GM13976 (cell line): ENCODE data around the gene RRP1.

Source experiments
- DNase-seq: peaks from one replicate; pipeline ENCODE4 v3.0.0; 2012; ENCODE audit warnings: low spot score
- in situ Hi-C: fragments of 300-500 bp; cut with MboI; formaldehyde crosslinking; loops from one replicate; pipeline ENCODE4 v1.12.0; 2022; ENCODE audit warnings: low sequenced_read_pairs, mixed read lengths, inconsistent platforms; ENCODE audit not compliant: unreplicated experiment
- TF ChIP-seq, protein P1 (sequence below): IDR thresholded peaks from 2 replicates; pipeline ENCODE4 v1.5.1; 2012; ENCODE audit warnings: borderline replicate concordance, mild to moderate bottlenecking; ENCODE audit not compliant: insufficient read depth; ENCODE audit errors: extremely low read depth, missing control alignments, control extremely low read depth

The RRP1 gene

DNA sequence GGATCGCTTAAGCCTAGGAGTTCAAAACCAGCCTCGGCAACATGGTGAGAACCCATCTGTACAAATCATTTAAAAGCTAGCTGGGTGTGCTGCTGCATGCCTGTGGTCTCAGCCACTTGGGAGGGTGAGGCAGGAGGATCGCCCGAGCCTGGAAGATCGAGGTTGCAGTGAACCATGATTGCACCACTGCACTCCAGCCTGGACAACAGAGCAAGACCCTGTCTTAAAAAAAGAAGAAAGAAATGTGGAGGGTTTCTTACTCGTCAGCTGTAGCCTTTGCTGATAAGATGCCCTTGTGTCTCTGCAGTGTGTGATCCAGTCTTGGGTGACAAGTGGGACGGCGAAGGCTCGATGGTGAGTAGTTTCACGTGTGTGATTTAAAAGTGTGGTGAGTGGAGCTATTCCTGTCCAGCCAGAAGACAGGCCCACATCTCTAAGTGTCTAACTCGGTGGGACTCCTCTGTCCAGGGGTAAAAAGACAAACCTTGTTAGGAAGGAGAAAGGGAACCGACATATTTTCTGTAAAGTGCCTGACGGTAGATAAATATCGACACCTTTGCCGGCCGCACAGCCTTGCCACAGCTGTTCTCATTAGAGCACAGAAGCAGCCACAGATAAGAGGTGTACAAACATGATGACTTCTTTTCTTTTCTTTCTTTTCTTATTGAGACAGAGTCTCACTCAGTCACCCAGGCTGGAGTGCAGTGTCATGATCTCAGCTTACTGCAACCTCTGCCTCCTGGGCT is 43.4 kb upstream of the RRP1 start:
- in situ Hi-C loops, result no loop called here
- TF ChIP-seq, protein P1, sequence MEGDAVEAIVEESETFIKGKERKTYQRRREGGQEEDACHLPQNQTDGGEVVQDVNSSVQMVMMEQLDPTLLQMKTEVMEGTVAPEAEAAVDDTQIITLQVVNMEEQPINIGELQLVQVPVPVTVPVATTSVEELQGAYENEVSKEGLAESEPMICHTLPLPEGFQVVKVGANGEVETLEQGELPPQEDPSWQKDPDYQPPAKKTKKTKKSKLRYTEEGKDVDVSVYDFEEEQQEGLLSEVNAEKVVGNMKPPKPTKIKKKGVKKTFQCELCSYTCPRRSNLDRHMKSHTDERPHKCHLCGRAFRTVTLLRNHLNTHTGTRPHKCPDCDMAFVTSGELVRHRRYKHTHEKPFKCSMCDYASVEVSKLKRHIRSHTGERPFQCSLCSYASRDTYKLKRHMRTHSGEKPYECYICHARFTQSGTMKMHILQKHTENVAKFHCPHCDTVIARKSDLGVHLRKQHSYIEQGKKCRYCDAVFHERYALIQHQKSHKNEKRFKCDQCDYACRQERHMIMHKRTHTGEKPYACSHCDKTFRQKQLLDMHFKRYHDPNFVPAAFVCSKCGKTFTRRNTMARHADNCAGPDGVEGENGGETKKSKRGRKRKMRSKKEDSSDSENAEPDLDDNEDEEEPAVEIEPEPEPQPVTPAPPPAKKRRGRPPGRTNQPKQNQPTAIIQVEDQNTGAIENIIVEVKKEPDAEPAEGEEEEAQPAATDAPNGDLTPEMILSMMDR, result no peak

DNA sequence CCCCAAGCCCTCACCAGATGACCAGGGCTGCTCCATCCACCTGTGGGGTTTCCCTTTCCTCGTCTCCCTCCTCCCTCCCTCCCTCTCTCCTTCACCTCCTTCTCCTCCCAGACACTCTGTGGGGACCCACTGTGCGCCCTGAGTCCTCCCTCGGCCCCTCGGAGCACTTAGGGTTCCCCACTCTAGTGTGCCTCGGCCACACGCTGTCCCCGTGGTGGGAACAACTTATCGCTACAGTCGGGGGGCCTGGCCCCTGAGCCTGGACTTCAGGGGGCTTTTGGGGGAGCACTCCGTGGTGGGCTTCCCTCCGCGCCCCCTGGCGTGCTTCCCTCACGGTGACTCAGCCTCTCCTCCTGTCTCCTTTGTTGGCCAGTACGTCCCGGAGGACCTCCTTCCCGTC is 40.8 kb upstream of the RRP1 start:
- in situ Hi-C loops, result no loop called here
- DNase-seq, result no peak
- TF ChIP-seq, protein P1, result no peak

More for the DNA sequence above, 43.4 kb upstream of the RRP1 start:
- no peak for DNase-seq

DNA sequence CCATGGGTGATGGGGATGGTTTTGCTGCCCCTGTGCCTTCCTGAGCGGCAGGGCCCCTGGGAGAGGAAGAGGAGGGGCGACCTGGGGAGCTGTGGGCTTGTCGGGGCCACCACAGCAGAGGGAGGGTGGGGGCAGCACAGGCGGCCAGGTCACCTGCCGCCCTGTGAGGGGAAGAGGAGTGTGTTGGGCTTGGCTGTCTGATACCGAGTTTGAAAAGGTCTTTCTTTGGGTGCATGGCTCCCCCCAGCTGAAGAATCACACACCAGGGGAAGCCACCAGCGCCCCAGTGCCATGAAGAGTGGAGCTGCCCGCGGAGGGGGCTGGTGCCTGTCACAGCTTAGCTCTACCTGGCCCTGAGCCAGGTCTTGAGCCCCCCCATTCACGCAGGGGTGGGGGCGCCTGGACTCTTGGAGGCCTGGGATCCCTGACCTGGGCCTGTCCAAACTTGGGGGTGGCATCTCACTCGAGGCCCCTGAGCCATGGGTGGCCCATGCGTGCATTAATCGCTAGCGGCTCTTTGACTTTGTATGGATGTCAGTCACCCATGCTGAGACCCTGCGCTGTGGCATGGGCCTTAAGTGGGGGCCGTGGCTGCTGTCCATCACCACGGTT is 39.6 kb upstream of the RRP1 start:
- no peak for DNase-seq
- in situ Hi-C loops, result no loop called here
- TF ChIP-seq, protein P1, result no peak

- in situ Hi-C loops, result no loop called here
- DNase-seq, result no peak
- TF ChIP-seq, protein P1, result no peak
These were observed 38.9 kb upstream of the RRP1 start for GRCh38 chr21:43750339-43751033.

GRCh38 chr21:43751955-43752591 is 37.3 kb upstream of the RRP1 start:
- in situ Hi-C loops, result no loop called here
- no peak for DNase-seq
- TF ChIP-seq, protein P1, result no peak

- TF ChIP-seq, protein P1, result no peak
- DNase-seq, result no peak
- in situ Hi-C loops, result no loop called here
These were observed 36.5 kb upstream of the RRP1 start for GRCh38 chr21:43752758-43753438.
